Activated T-helper 1 cell treated with anti-CD3 and anti-CD28 coated beads, Interleukin-12 subunit alpha, Interleukin-12 subunit beta, Interleukin-2, Interleukin-4 antibody, amounts not matched to agents 30 ng/mL and 10 ng/mL and 1 ng/mL, durations not matched to agents 14 hours and 24 hours and 36 hours (primary cell): Measurements from ENCODE around the gene GPR156. TPM values are rescaled to one million over a fixed set of nuclear protein-coding genes. Genes with fewer than 3 reads are reported as not detected.
"Not testable (repeated sequence)": the region's sequence is repeated elsewhere in the genome, so short reads cannot be mapped to it uniquely, and the experiment has no call there.

Source experiments
- DNase-seq: peaks from one replicate; pipeline ENCODE4 v3.0.0; 2021; ENCODE audit warnings: low spot score
- H3K27ac Mint-ChIP-seq: one replicate; pipeline ENCODE4 v1.8.0; 2021; ENCODE audit warnings: mild to moderate bottlenecking, mixed read lengths
- H3K27me3 Mint-ChIP-seq: one replicate; pipeline ENCODE4 v1.8.0; 2022; ENCODE audit warnings: mild to moderate bottlenecking, moderate library complexity, mixed read lengths; ENCODE audit not compliant: insufficient read depth
- H3K36me3 Mint-ChIP-seq: one replicate; pipeline ENCODE4 v1.8.0; 2021; ENCODE audit warnings: low read depth, mixed read lengths
- H3K4me1 Mint-ChIP-seq: one replicate; pipeline ENCODE4 v1.8.0; 2021; ENCODE audit warnings: low read depth, mixed read lengths
- H3K4me3 Mint-ChIP-seq: one replicate; pipeline ENCODE4 v1.8.0; 2021; ENCODE audit warnings: mild to moderate bottlenecking, moderate library complexity, mixed read lengths
- H3K9me3 Mint-ChIP-seq: one replicate; pipeline ENCODE4 v1.8.0; 2021; ENCODE audit warnings: mixed read lengths
- intact Hi-C: fragments of 100-400 bp; cut with micrococcal nuclease; formaldehyde crosslinking; loops from one replicate; pipeline ENCODE4 v1.15.1; 2024
- total RNA-seq: library from RNA; stranded (reverse); gene quantifications from 2 replicates; pipeline ENCODE4 v1.2.3, GENCODE V29; 2022

Gene GPR156
- total RNA-seq, 1 donor from 2014 or later = 0.18 TPM

- Mint-ChIP-seq H3K27ac (no peak overlapping the region), H3K4me3 (no peak overlapping the region), H3K9me3 (peaks cover 1% of the 10 kb centered on the region), H3K4me1 (no peaks in the 10 kb centered on the region), H3K27me3 (peaks cover 9% of the 10 kb centered on the region), H3K36me3 (no peaks in the 10 kb centered on the region)
- intact Hi-C loops = no loop called here
- no peak for DNase-seq
Observed at GRCh38 chr3:120298996-120299395, 14.0 kb upstream of the GPR156 start.

GRCh38 chr3:120291552-120291951 lies 6.5 kb upstream of the GPR156 start:
- H3K27ac Mint-ChIP-seq, H3K27me3 Mint-ChIP-seq, H3K4me3 Mint-ChIP-seq, H3K36me3 Mint-ChIP-seq, H3K4me1 Mint-ChIP-seq, intact Hi-C loops, DNase-seq: not testable (repeated sequence)
- peaks cover 25% of the 10 kb centered on the region for H3K9me3 Mint-ChIP-seq

- H3K4me1 Mint-ChIP-seq = no peaks in the 10 kb centered on the region
- no peak overlapping the region for H3K4me3 Mint-ChIP-seq
- H3K9me3 Mint-ChIP-seq = peaks cover 25% of the 10 kb centered on the region
- H3K27me3 Mint-ChIP-seq = peaks cover 21% of the 10 kb centered on the region
- DNase-seq = no peak
- H3K36me3 Mint-ChIP-seq = no peaks in the 10 kb centered on the region
- H3K27ac Mint-ChIP-seq = no peak overlapping the region
- intact Hi-C loops = no loop called here
Observed at GRCh38 chr3:120289636-120290035, 4.6 kb upstream of the GPR156 start.

- Mint-ChIP-seq H3K27me3 (peaks cover 43% of the 10 kb centered on the region), H3K9me3 (peaks cover 4% of the 10 kb centered on the region), H3K4me3 (no peak overlapping the region), H3K27ac (no peak overlapping the region), H3K36me3 (no peaks in the 10 kb centered on the region), H3K4me1 (no peaks in the 10 kb centered on the region)
- intact Hi-C loops = no loop called here
- DNase-seq = no peak
Observed at GRCh38 chr3:120286465-120286864, 1.4 kb upstream of the GPR156 start.

GRCh38 chr3:120285508-120285841 lies 453 bp upstream of the GPR156 start:
- Mint-ChIP-seq H3K4me3 (no peak overlapping the region), H3K36me3 (no peaks in the 10 kb centered on the region), H3K27me3 (peaks cover 44% of the 10 kb centered on the region), H3K4me1 (no peaks in the 10 kb centered on the region), H3K27ac (no peak overlapping the region), H3K9me3 (peaks cover 4% of the 10 kb centered on the region)
- intact Hi-C loops = no loop called here
- no peak for DNase-seq

GRCh38 chr3:120281261-120281660 lies 3.8 kb downstream of the GPR156 start:
- H3K9me3 Mint-ChIP-seq = no peaks in the 10 kb centered on the region
- no peaks in the 10 kb centered on the region for H3K36me3 Mint-ChIP-seq
- H3K4me3 Mint-ChIP-seq = no peak overlapping the region
- no peak overlapping the region for H3K27ac Mint-ChIP-seq
- H3K4me1 Mint-ChIP-seq = no peaks in the 10 kb centered on the region
- peaks cover 47% of the 10 kb centered on the region for H3K27me3 Mint-ChIP-seq
- intact Hi-C loops = no loop called here
- no peak for DNase-seq

- no peaks in the 10 kb centered on the region for H3K36me3 Mint-ChIP-seq
- intact Hi-C loops = no loop called here
- no peaks in the 10 kb centered on the region for H3K4me1 Mint-ChIP-seq
- no peak overlapping the region for H3K27ac Mint-ChIP-seq
- no peaks in the 10 kb centered on the region for H3K9me3 Mint-ChIP-seq
- H3K4me3 Mint-ChIP-seq = no peak overlapping the region
- H3K27me3 Mint-ChIP-seq = peaks cover 40% of the 10 kb centered on the region
- DNase-seq = no peak
Observed at GRCh38 chr3:120280566-120280965, 4.5 kb downstream of the GPR156 start.

- H3K27ac Mint-ChIP-seq = no peak overlapping the region
- no peak overlapping the region for H3K4me3 Mint-ChIP-seq
- peaks cover 38% of the 10 kb centered on the region for H3K27me3 Mint-ChIP-seq
- intact Hi-C loops = no loop called here
- no peaks in the 10 kb centered on the region for H3K4me1 Mint-ChIP-seq
- no peaks in the 10 kb centered on the region for H3K36me3 Mint-ChIP-seq
- no peak for DNase-seq
- H3K9me3 Mint-ChIP-seq = no peaks in the 10 kb centered on the region
Observed at GRCh38 chr3:120280026-120280425, 5.0 kb downstream of the GPR156 start.

GRCh38 chr3:120276767-120277166 lies 8.3 kb downstream of the GPR156 start:
- Mint-ChIP-seq H3K4me1 (no peaks in the 10 kb centered on the region), H3K27me3 (peaks cover 16% of the 10 kb centered on the region), H3K4me3 (no peak overlapping the region), H3K36me3 (no peaks in the 10 kb centered on the region), H3K9me3 (no peaks in the 10 kb centered on the region), H3K27ac (no peak overlapping the region)
- intact Hi-C loops = no loop called here
- no peak for DNase-seq

GRCh38 chr3:120275618-120276017 lies 9.4 kb downstream of the GPR156 start:
- peaks cover 14% of the 10 kb centered on the region for H3K27me3 Mint-ChIP-seq
- no peaks in the 10 kb centered on the region for H3K36me3 Mint-ChIP-seq
- H3K27ac Mint-ChIP-seq = no peak overlapping the region
- no peaks in the 10 kb centered on the region for H3K9me3 Mint-ChIP-seq
- no peaks in the 10 kb centered on the region for H3K4me1 Mint-ChIP-seq
- H3K4me3 Mint-ChIP-seq = no peak overlapping the region
- intact Hi-C loops = no loop called here
- no peak for DNase-seq

- Mint-ChIP-seq H3K4me3 (no peak overlapping the region), H3K27ac (no peak overlapping the region), H3K27me3 (peaks cover 15% of the 10 kb centered on the region), H3K36me3 (no peaks in the 10 kb centered on the region), H3K9me3 (no peaks in the 10 kb centered on the region), H3K4me1 (no peaks in the 10 kb centered on the region)
- intact Hi-C loops = no loop called here
- DNase-seq = no peak
Observed at GRCh38 chr3:120274739-120275167, 10.3 kb downstream of the GPR156 start.

GRCh38 chr3:120272286-120272685 lies 12.7 kb downstream of the GPR156 start:
- DNase-seq = no peak
- intact Hi-C loops = no loop called here
- no peaks in the 10 kb centered on the region for H3K9me3 Mint-ChIP-seq

GRCh38 chr3:120265989-120266388 lies 19.0 kb downstream of the GPR156 start:
- no peak for DNase-seq
- no peaks in the 10 kb centered on the region for H3K36me3 Mint-ChIP-seq
- intact Hi-C loops = no loop called here
- no peak overlapping the region for H3K4me3 Mint-ChIP-seq
- no peak overlapping the region for H3K27ac Mint-ChIP-seq
- peaks cover 7% of the 10 kb centered on the region for H3K27me3 Mint-ChIP-seq
- H3K4me1 Mint-ChIP-seq = no peaks in the 10 kb centered on the region
- H3K9me3 Mint-ChIP-seq = no peaks in the 10 kb centered on the region

More at GRCh38 chr3:120272286-120272685, 12.7 kb downstream of the GPR156 start:
- Mint-ChIP-seq H3K27me3 (peaks cover 12% of the 10 kb centered on the region), H3K36me3 (no peaks in the 10 kb centered on the region), H3K4me3 (no peak overlapping the region), H3K27ac (no peak overlapping the region), H3K4me1 (no peaks in the 10 kb centered on the region)

- intact Hi-C loops = no loop called here
- Mint-ChIP-seq H3K36me3 (no peaks in the 10 kb centered on the region), H3K27me3 (peaks cover 7% of the 10 kb centered on the region), H3K4me1 (no peaks in the 10 kb centered on the region), H3K4me3 (no peak overlapping the region), H3K9me3 (no peaks in the 10 kb centered on the region), H3K27ac (no peak overlapping the region)
- no peak for DNase-seq
Observed at GRCh38 chr3:120264963-120265362, 20.1 kb downstream of the GPR156 start.
